HepG2 (cell line): Measurements from ENCODE around the gene PTPRM.

Experiments used
- ARNT2 ChIP-seq: sonication (generic); formaldehyde crosslinking; IDR thresholded peaks from 2 replicates; pipeline ENCODE4 v1.8.0; 2022; ENCODE audit warnings: mild to moderate bottlenecking, low read depth, missing genetic modification reagents, moderate library complexity
- PCBP2 ChIP-seq: fragments of 200-400 bp; formaldehyde crosslinking; optimal IDR thresholded peaks from 2 replicates; pipeline ENCODE3; 2018; ENCODE audit warnings: low read length, low read depth; ENCODE audit not compliant: poor library complexity, severe bottlenecking
- PHF20 ChIP-seq: sonication (generic); formaldehyde crosslinking; IDR thresholded peaks from 2 replicates; pipeline ENCODE4 v1.5.0; 2020; ENCODE audit warnings: mild to moderate bottlenecking, missing genetic modification reagents
- POLR2A ChIP-seq, 2 experiments: IDR thresholded peaks; 2 replicates each; pipeline ENCODE4 v1.6.1; 2011; ENCODE audit warnings: low read depth in 2 of 2, low read length in 2 of 2, mild to moderate bottlenecking in 1 of 2, moderate library complexity in 1 of 2; ENCODE audit not compliant: insufficient read depth in 1 of 2
- RAD21 ChIP-seq: fragments of 450-650 bp; formaldehyde crosslinking; IDR thresholded peaks from 2 replicates; pipeline ENCODE4 v1.5.0; 2020; ENCODE audit warnings: mild to moderate bottlenecking
- ZBTB7A ChIP-seq: sonication (generic); formaldehyde crosslinking; IDR thresholded peaks from 2 replicates; pipeline ENCODE4 v1.8.0; 2022; ENCODE audit warnings: mild to moderate bottlenecking, missing genetic modification reagents
- TF ChIP-seq, protein P1 (sequence below): sonication (generic); formaldehyde crosslinking; IDR thresholded peaks from 2 replicates; pipeline ENCODE4 v1.8.0; 2022; ENCODE audit warnings: low read depth, missing genetic modification reagents

DNA sequence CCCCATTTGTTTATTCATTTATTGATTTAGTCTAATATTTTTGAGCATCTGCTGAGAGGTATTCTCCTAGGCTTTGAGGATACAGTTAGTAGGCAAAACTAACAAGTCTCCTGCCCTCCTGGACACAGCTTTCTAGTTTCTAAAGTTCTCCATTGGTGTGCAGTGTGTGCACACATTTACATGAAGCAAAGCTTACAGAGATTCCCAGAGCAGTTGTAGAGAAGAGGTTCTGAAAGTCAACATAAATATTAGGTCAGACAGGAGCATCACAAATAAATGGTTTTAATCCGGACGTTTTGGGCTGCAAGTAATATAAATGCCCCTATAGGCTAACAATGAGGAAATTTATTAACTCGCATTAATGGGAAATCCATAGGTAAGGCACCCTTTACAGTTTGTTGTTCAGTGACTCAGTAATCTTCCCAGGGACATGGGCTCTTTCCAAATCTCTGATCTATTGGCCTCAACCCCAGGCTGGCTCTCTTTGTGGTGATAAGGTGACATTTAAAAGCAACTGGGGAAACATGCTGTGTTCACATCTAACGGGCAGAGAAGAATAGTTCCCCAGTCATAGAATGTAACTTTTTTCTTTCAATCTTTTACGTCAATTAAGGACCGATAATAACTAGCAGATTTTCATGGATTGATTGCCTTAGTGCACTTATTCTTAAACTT, 407.2 kb downstream of the PTPRM start:
- no peak for TF ChIP-seq ARNT2 (CRISPR knock-in tag)
- no peak for TF ChIP-seq PHF20 (CRISPR knock-in tag)
- TF ChIP-seq, protein P1, sequence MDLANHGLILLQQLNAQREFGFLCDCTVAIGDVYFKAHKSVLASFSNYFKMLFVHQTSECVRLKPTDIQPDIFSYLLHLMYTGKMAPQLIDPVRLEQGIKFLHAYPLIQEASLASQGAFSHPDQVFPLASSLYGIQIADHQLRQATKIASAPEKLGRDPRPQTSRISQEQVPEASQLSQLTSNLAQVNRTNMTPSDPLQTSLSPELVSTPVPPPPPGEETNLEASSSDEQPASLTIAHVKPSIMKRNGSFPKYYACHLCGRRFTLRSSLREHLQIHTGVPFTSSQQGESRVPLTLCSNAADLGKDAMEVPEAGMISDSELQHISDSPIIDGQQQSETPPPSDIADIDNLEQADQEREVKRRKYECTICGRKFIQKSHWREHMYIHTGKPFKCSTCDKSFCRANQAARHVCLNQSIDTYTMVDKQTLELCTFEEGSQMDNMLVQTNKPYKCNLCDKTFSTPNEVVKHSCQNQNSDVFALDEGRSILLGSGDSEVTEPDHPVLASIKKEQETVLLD (CRISPR knock-in tag): no peak
- TF ChIP-seq POLR2A (IDR thresholded peaks at IDR 0.05; ENCODE audit: insufficient read depth in 1 of 2, low read depth in 2 of 2, low read length in 2 of 2): no peak
- no peak for TF ChIP-seq PCBP2
- TF ChIP-seq RAD21 (CRISPR knock-in tag): no peak
- no peak for TF ChIP-seq ZBTB7A (CRISPR knock-in tag)
